ENCODE results near the gene RAB27A. TPM values are rescaled to one million over a fixed set of nuclear protein-coding genes. Genes with fewer than 3 reads are reported as not detected.

The RAB27A gene
- total RNA-seq, 2 donors from 2014 or later: 46.0 to 69.6 TPM

- Histone ChIP-seq H3K27me3 (no peaks in the 10 kb centered on the region), H3K9ac (ENCODE audit: low read depth in 2 of 2, low read length in 2 of 2) (no peak overlapping the region)
These were observed 59.5 kb downstream of the RAB27A start for GRCh38 chr15:55230051-55230670.

GRCh38 chr15:55226127-55226526 is 63.5 kb downstream of the RAB27A start:
- intact Hi-C loops (cut with DNase I): no loop called here
- Histone ChIP-seq H3K9ac (ENCODE audit: low read depth in 2 of 2, low read length in 2 of 2) (no peak overlapping the region), H3K36me3 (peaks cover 5% of the 10 kb centered on the region), H3K27me3 (no peaks in the 10 kb centered on the region), H3K4me3 (no peak overlapping the region), H3K4me1 (no peaks in the 10 kb centered on the region), H3K27ac (no peak overlapping the region), H3K9me3 (no peaks in the 10 kb centered on the region)
- no peak for DNase-seq
- no peak for TF ChIP-seq CTCF (IDR thresholded peaks at IDR 0.05)

More at GRCh38 chr15:55230051-55230670, 59.5 kb downstream of the RAB27A start:
- DNase-seq: no peak
- no peak for TF ChIP-seq CTCF (IDR thresholded peaks at IDR 0.05)
- H3K27ac ChIP-seq: no peak overlapping the region
- no peak overlapping the region for H3K4me3 ChIP-seq
- peaks cover 5% of the 10 kb centered on the region for H3K36me3 ChIP-seq
- no peaks in the 10 kb centered on the region for H3K9me3 ChIP-seq
- intact Hi-C loops (cut with DNase I): no loop called here
- no peaks in the 10 kb centered on the region for H3K4me1 ChIP-seq

GRCh38 chr15:55224892-55225291 is 64.7 kb downstream of the RAB27A start:
- DNase-seq: no peak
- Histone ChIP-seq H3K4me3 (no peak overlapping the region), H3K4me1 (no peaks in the 10 kb centered on the region), H3K27me3 (no peaks in the 10 kb centered on the region), H3K9ac (ENCODE audit: low read depth in 2 of 2, low read length in 2 of 2) (no peak overlapping the region), H3K9me3 (no peaks in the 10 kb centered on the region), H3K36me3 (peaks cover 5% of the 10 kb centered on the region), H3K27ac (no peak overlapping the region)
- TF ChIP-seq CTCF (IDR thresholded peaks at IDR 0.05): no peak
- intact Hi-C loops (cut with DNase I): loop anchor here (5.0 kb wide), 1 partner anchor 212 kb away; no protein-coding TSS in a partner anchor

- Histone ChIP-seq H3K4me1 (no peaks in the 10 kb centered on the region), H3K27me3 (no peaks in the 10 kb centered on the region), H3K9me3 (no peaks in the 10 kb centered on the region), H3K4me3 (no peak overlapping the region), H3K9ac (ENCODE audit: low read depth in 2 of 2, low read length in 2 of 2) (no peak overlapping the region), H3K27ac (no peak overlapping the region), H3K36me3 (no peaks in the 10 kb centered on the region)
- intact Hi-C loops (cut with DNase I): loop anchor here (5.0 kb wide), 1 partner anchor 215 kb away; no protein-coding TSS in a partner anchor
- no peak for DNase-seq
- TF ChIP-seq CTCF (IDR thresholded peaks at IDR 0.05): no peak
These were observed 67.0 kb downstream of the RAB27A start for GRCh38 chr15:55222588-55222987.

- no peak for DNase-seq
- H3K36me3 ChIP-seq: no peaks in the 10 kb centered on the region
- no peak for TF ChIP-seq CTCF (IDR thresholded peaks at IDR 0.05)
- H3K9me3 ChIP-seq: no peaks in the 10 kb centered on the region
- no peak overlapping the region for H3K9ac ChIP-seq (ENCODE audit: low read depth in 2 of 2, low read length in 2 of 2)
- peak overlapping the region; percentile 47 for H3K27ac ChIP-seq
- H3K4me1 ChIP-seq: no peaks in the 10 kb centered on the region
- H3K4me3 ChIP-seq: no peak overlapping the region
- no peaks in the 10 kb centered on the region for H3K27me3 ChIP-seq
- intact Hi-C loops (cut with DNase I): loop anchor here (5.0 kb wide), 1 partner anchor 216 kb away; no protein-coding TSS in a partner anchor
These were observed 68.3 kb downstream of the RAB27A start for GRCh38 chr15:55221090-55222011.
